ENCODE results near the gene PTBP3.
"Not testable (repeated sequence)": the region's sequence is repeated elsewhere in the genome, so short reads cannot be mapped to it uniquely, and the experiment has no call there.

PTBP3 gene

GRCh38 chr9:112332977-112333638 is at the start of gene PTBP3:
PTBP3 (minus strand) TSS chr9:112333619; CDS start chr9:112297865, 35,754 bp downstream.
- FAIRE-seq, result no peak

- FAIRE-seq, result no peak
Measured at GRCh38 chr9:112382501-112383364, 49.3 kb upstream of the PTBP3 start.

DNA sequence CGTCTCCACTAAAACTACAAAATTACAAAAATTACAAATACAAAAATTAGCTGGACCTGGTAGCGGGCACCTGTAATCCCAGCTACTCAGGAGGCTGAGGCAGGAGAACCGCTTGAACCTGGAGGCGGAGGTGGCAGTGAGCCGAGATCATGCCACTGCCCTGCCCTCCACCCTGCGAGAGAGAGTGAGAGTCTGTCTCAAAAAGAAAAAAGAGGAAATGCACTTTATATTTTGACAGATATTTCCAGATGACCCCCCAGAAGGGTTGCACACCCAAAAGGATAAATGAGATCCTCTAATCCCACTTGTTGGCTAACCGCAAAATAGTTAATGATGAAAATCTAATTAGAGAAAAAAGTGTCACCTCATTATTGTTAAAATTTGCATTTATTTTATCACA is 48.6 kb upstream of the PTBP3 start:
- FAIRE-seq, result no peak

DNA sequence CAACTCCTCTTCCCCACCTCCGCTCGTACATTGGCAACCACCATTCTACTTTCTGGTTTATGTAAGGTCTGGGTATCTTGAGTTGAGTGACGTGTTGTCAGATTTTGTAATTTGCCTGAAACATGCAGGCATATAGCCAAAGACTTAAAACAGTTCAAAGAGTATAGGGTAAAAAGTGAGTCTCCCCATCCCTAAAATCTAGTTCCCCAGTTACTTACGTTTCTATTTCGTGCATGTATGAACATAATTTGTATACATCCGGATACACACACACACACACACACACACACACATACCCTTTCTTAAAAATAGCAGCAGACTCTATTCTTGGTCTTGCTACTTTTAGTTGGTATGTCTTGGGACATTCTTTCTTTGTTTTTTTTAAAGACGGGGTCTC is 47.4 kb upstream of the PTBP3 start:
- no peak for FAIRE-seq

DNA sequence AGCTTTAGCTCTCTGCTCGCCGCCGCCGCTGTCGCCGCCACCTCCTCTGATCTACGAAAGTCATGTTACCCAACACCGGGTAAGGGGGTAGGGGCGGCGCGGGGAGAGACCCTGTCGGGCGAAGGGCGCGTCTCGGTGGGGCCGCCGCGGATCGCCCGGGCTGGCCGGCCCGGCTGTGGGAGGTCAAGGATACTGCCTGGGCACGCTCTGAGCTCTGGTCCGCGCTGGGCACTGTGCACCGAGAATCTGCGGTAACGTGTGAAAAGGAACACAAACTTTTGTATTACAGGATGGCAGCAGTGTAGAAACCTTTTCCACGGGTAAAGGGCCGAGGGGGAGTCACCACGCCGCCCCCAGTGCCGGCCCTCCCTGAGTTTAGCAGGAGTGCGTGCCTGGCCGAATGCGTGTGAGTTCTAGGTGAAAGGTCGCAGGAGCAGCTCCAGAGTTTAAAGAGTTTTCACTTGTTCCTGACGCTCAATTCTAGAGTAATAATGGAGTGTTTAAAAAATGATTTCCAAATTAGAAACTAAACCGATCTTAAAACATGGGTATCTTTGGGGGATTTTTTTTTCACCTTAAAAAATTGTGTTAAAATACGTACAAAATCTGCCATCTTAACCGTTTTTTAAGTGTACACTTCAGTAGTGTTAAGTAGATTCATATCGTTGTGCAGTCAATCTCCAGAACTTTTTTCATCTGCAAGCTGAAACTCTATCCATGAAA is 46.8 kb upstream of the PTBP3 start, which contains the start of gene HSDL2:
Gene HSDL2, plus strand, starts transcription at position 7 of the 723 bp plus-strand sequence. Its CDS starts 56 bp downstream, at position 63.
- no peak for FAIRE-seq

DNA sequence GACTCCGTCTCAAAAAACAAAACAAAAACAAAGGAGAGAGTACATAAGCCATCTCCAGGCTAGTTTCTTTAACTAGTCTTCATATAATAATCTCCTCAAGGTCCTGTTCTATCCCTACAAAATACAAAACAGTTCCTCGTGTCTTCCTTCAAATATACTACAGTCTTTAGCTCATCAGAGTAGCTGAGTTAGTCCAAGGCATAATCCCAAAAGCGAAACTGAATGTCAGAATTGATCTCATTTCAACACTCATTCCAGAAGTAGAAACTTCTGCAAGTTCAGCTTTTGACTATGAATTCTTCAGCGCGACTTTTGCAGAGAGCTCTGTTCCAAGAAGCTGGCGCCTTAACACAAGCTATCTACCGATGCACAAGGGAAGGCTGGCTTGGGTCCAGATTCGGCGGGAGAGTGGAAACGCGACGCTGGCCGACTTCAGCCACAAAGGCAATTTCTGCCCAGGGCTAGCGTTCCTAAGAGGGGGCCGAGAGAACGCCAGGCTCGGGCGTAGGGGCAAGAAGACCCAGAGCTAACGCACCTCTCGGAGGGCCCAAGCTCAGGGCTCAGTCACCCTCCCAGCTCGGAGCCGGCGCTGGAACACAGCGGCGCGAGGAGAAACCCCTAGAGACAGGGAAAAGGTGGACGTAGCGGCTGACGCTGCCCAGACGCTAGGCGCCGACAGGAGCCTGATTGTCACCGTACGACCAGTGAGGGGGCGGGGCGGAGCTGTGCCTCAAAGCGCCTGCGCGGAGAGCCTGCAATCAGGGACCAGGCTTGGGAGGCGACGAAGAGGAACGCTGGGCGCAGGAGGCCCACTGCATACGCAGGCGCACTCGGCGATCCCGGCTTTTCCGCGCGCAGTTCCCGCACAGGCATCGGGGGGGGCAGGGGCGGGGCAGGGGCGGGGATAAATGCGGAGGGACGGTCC is 46.0 kb upstream of the PTBP3 start:
- FAIRE-seq, result no peak

- no peak for FAIRE-seq
Measured at GRCh38 chr9:112378328-112379176, 45.1 kb upstream of the PTBP3 start.

DNA sequence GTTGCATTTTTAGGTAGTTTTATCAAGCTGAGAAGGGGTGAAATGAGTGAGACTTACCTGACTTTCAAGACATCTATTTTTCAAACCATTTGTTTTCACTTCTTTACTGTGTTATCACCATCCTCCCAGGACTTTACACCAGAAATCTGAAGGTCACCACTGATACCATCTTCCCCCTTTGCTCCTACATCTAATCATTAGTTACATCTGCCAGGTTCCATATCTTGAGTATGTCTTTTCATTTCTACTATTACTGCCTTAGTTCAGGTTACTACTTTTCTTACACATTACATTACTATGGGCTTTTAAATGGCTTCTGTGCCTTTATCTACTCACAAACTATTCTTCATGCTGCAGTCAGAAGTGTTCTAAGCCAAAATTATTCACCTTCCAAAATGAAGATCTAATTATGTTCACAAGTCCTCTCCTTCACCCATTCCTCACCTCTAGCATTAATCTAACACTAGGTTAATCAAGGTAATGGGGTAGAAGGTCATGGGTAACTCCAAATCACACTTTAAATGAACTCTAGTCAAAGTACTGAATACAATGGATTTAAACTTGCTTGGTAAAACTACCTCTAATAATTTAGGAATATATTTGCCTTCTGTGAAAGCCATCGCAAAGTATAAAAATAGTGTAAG is 44.4 kb upstream of the PTBP3 start:
- no peak for FAIRE-seq

DNA sequence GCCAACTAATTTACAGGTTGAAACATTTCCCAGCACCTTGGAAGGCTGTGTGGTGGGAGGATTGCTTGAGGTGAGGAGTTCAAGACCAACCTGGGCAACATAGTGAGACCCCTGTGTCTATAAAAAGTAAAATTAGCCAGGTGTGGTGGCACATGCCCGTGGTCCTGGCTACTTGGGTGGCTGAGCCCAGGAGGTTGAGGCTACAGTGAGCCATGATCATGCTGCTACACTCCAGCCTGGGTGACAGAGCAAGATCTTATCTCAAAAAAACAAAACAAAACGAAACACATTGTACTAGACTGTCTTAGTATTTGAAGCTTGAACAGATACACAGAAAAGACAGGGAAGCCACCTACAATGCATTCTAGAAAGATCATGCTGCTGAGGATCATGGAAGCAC is 43.7 kb upstream of the PTBP3 start:
- no peak for FAIRE-seq

- FAIRE-seq, result no peak
Measured at GRCh38 chr9:112375361-112375760, 41.9 kb upstream of the PTBP3 start.

GRCh38 chr9:112374232-112374631 is 40.8 kb upstream of the PTBP3 start:
- not testable (repeated sequence) for FAIRE-seq

DNA sequence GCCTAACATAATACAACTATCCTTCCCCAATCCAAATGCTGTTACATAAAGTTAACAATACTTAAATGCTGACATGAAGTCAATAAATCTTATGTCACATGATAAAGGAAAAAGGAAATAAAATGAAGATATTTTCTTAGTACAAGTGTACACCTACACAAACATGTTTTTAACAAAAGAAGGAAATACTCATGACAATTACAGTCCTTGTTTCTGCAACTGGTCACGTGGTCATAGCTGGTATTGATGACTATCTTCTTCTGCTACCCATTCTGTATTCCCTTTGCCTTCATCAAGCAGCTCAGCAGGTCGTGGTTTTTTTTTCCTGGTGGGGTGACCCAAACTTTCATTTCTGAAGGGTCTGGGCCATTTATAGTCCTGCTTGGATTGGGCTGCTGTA is 40.2 kb upstream of the PTBP3 start:
- FAIRE-seq, result not testable (repeated sequence)

- no peak for FAIRE-seq
Measured at GRCh38 chr9:112371060-112371459, 37.6 kb upstream of the PTBP3 start.

- no peak for FAIRE-seq
Measured at GRCh38 chr9:112369817-112370216, 36.4 kb upstream of the PTBP3 start.

DNA sequence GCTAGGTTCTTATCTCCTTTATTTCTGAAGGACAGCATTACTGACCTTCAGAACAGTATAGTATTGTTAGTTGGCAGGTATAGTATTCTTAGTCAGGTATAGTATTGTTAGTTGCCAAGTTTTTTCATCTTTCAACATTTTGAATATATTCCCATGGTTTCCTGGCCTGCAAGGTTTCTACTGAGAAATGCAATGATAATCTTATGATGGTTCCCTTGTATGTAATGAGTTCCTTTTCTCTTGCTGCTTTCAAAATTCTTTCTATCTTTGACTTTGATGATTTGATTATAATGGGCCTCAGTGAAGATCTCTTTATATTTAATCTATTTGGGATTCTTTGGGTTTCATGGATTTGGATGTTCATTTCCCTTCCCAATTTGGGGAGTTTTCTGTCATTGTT is 34.0 kb upstream of the PTBP3 start:
- no peak for FAIRE-seq

- no peak for FAIRE-seq
Measured at GRCh38 chr9:112366591-112366990, 33.2 kb upstream of the PTBP3 start.

- not testable (repeated sequence) for FAIRE-seq
Measured at GRCh38 chr9:112365257-112365656, 31.8 kb upstream of the PTBP3 start.

GRCh38 chr9:112364761-112365160 is 31.3 kb upstream of the PTBP3 start:
- no peak for FAIRE-seq

DNA sequence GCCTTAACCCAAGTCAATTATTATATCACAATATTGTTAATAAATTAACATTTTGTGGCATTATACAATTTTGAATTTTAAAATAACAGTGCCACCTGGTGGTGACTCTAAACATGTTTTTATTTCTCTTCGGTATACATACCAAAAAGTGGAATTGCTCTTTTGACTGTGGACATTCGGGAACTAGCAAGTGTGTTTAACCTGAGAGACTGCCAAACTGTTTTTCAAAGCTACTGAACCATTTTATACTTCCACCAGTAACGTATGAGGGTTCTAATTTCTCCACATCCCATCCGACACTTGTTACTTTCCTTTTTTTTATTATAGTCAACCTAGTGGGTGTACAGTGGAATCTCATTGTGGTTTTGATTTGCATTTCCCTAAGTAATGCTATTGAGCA is 28.2 kb upstream of the PTBP3 start:
- FAIRE-seq, result peak; percentile 85

DNA sequence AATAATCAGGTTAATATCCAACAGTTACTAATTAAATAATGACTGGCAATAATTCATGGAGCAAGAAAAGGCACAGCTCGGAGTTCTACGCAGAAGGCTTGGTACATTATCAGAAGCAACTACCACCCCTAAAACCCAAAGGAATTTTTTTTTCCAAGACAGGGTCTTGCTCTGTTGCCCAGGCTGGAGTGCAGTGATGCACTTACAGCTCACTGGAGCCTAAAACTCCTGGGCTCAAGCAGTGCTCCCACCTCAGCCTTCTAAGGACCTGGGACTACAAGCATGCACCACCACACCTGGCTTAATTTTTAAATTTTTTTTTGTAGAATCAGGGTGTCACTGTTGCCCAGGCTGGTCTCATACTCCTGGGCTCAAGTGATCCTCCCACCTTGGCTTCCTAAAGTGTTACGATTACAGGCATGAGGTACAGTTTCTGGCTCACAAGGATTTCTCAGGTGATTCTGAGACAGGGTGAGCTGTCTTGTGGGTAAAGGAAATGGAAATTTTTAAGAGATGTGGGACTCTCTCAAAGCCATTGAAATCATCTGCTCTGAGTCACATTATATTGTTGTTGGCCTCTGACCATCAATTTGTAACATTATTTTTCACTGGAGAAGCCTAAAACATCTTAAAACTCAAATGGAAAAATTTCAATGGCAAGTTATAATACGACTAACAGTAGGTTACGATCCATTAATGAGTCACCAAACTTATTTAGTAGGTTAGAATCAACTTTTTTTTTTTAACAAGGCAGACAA is 26.8 kb upstream of the PTBP3 start:
- FAIRE-seq, result no peak
